Measurements from ENCODE around the gene CENPP.
"Not testable (repeated sequence)": the region's sequence is repeated elsewhere in the genome, so short reads cannot be mapped to it uniquely, and the experiment has no call there.

CENPP gene

GRCh38 chr9:92380603-92381002 is 54.9 kb downstream of the CENPP start:
- DNase-seq (ENCODE audit: low read depth in 2 of 2), result no peak

DNA sequence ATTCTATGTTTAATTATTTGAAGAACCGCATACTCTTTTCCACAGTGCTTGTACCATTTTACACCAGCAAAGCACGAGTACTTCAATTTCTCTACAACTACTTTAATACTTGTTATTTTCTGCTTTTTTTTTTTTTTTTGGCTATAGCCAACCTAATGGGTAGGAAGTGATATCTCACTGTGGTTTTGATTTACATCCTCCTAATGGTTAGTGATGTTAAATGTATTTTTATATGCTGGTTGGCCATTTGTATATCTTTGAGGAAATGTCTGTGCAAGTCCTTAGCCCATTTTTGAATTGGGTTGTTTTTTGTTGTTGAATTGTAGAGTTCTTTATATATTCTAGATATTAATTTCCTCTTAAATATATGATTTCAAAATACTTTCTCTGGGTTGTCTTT is 56.0 kb downstream of the CENPP start:
- DNase-seq (ENCODE audit: low read depth in 2 of 2), result no peak

DNA sequence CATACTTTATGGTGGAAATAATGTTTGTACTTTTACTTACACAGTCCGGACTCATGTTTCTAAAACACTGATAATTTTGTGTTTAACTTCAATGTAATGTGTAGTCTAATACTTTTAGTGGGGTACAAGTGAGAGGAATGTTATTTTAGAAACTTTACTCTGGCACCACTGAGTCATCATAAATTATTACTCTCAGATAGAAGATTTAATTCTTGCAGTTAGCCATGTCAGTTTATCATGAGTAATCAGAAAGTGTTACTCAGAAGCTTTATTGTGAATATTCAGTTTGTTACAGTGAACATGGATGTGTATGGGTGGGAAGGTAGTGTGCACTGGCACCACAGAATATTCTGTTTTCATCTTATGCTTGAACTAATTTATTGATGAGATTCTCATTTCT is 58.6 kb downstream of the CENPP start:
- DNase-seq (ENCODE audit: low read depth in 2 of 2), result no peak

DNA sequence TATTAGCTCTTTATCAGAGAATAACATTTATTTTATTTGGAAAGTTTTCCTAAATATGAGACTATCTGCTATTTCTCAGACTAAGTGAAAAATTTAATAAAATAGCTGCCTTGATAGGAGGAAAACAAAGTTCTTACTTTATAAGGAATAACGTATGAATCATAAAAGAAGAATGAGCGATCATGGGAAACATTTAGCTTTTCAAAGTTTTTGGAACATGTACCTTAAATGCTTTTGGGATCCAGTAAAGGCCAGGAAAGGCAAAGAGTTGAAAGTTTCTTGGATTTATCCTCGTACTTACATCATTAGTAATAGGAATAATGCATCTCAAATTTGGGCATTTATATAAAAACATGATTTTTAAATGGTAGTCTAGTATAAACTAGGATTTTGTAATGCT is 59.2 kb downstream of the CENPP start:
- no peak for DNase-seq (ENCODE audit: low read depth in 2 of 2)

DNA sequence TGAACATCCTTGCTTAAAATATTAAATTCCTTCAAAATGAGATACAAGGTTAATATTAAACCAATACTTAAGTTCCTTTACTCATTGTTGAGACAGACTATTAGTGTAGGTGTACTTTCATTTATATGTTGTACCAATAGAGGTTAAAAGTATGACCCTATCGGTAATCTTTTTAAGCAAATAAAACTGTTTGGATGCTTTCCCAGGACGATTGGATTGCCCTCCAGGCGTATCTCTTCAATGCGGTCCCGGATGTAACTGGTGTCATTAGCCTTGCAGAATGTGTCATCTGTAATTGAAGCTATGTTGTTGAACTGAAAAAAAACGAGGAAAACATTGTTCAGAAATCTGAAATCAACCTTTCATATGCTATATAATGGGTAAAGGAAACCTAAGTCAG is 59.7 kb downstream of the CENPP start:
- DNase-seq (ENCODE audit: low read depth in 2 of 2), result no peak

- DNase-seq (ENCODE audit: low read depth in 2 of 2), result no peak
Observed at GRCh38 chr9:92385953-92386352, 60.2 kb downstream of the CENPP start.

- no peak for DNase-seq (ENCODE audit: low read depth in 2 of 2)
Observed at GRCh38 chr9:92392690-92393089, 66.9 kb downstream of the CENPP start.

DNA sequence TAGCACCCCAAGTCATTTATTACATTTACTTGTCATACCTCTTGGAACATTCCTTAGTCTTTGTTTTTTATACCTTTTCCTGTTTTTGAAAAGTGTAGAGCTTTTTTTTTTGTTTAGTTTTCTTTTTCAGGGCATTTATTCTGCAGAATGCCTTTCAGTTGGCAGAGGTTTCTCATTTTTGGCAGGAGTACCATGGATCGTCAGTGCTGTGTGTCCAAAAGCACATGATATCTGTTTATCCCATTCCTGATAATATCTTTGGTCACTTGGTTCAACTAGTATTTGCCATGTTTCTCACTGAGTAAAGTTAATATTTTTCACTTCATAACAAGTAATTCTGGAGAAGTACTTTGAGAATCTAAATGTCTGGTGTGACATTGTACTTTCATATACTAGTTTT is 67.9 kb downstream of the CENPP start:
- no peak for DNase-seq (ENCODE audit: low read depth in 2 of 2)

GRCh38 chr9:92395617-92396016 is 69.9 kb downstream of the CENPP start:
- DNase-seq (ENCODE audit: low read depth in 2 of 2), result no peak

DNA sequence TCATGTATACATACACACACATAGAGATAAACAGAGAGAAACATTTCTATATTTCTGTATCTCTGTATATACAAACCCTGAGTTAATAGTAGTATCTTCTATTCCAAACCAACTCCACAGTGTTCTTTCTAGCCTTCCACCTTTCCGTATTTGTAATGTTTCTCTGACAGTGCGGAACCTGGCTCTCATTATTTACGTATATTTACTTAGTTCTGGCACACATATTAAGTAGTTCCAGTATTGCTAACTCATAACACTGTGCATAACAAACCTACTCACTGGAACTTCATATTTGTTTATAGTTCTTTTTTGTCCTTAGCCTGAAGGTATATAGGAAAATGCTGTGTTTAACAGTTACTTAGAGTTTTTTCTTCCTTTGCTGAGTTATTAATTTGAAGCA is 72.1 kb downstream of the CENPP start:
- no peak for DNase-seq (ENCODE audit: low read depth in 2 of 2)

DNA sequence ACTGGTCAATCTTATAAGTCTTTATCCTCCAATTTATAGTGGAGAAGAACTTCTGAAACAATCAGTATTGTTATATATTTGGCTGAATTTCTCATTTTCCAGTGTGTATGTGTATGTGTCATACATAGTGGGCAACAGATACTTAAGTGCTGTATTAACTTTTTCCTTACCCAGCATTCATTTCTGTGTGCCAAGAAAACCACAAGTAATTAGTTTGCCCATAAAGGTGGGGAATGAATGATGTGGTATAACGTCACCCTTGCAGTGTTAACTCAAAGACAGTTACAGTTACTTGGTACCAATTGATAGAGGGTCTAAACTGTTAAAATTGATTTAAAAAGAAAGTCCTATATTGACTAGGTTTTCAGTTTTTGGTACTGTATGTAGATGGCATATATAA is 76.6 kb downstream of the CENPP start:
- no peak for DNase-seq (ENCODE audit: low read depth in 2 of 2)

- no peak for DNase-seq (ENCODE audit: low read depth in 2 of 2)
Observed at GRCh38 chr9:92402826-92403745, 77.3 kb downstream of the CENPP start.

- no peak for DNase-seq (ENCODE audit: low read depth in 2 of 2)
Observed at GRCh38 chr9:92404042-92404836, 78.5 kb downstream of the CENPP start, which contains the start of gene OGN. Gene OGN, minus strand, starts transcription at chr9:92404578. Its CDS starts 1,171 bp downstream, at chr9:92403407.

GRCh38 chr9:92405818-92406217 is 80.1 kb downstream of the CENPP start:
- no peak for DNase-seq (ENCODE audit: low read depth in 2 of 2)

DNA sequence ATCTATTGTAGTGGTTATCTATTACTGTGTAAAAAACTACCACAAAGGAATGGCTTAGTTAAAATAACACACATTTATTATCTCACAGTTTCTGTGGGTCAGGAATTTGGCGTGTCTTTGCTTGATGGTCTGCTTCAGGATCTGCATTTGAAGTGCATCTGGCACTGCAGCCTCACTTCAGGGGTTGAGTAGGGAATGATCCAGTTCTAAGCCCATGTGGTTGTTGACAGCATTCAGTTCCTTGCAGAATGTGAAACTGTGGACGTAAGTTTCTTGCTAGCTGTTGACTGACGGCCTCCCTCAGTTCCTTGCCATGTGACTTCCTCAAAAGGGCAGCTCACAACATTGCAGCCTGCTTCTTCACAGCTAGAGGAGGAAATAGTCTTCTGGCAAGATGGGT is 80.7 kb downstream of the CENPP start:
- DNase-seq (ENCODE audit: low read depth in 2 of 2), result no peak

DNA sequence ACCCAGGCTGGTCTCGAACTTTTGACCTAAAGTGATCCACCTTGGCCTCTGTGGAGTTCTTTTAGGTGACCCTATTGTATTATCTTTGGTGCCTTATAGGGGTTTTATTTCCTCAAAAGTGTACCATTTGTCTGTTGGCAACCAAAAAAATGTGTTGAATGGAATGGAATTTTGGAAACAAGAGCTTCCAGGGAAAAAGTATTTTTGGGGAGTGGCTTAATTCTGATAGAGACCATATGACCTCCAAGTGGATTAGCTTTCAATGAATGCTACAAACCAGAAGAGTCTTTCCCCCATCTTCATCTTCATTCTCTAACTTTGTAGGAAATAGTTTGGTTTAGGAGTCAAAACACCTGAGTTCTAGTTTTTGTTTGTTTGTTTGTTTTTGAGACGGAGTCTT is 82.1 kb downstream of the CENPP start:
- no peak for DNase-seq (ENCODE audit: low read depth in 2 of 2)

- no peak for DNase-seq (ENCODE audit: low read depth in 2 of 2)
Observed at GRCh38 chr9:92408747-92409478, 83.2 kb downstream of the CENPP start.

- DNase-seq (ENCODE audit: low read depth in 2 of 2), result not testable (repeated sequence)
Observed at GRCh38 chr9:92411157-92411556, 85.4 kb downstream of the CENPP start.

DNA sequence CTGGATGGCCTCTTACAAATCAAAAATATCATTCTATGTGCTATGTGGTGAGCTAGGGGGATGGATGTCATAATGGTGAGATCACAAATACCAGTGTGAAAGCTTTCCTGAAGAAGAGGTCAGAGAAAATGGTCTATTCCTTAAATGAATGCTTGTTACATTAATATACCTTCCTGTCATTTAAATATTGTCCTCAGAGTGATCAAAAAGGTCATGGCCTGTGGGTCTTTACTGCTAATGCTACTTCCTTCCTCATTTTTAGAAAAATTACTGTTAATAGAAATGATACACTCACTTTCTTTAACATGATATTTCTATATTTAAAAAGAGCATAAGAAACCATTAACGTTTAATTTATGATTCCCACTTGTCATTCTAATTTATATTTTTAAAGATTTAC is 88.8 kb downstream of the CENPP start:
- DNase-seq (ENCODE audit: low read depth in 2 of 2), result no peak

DNA sequence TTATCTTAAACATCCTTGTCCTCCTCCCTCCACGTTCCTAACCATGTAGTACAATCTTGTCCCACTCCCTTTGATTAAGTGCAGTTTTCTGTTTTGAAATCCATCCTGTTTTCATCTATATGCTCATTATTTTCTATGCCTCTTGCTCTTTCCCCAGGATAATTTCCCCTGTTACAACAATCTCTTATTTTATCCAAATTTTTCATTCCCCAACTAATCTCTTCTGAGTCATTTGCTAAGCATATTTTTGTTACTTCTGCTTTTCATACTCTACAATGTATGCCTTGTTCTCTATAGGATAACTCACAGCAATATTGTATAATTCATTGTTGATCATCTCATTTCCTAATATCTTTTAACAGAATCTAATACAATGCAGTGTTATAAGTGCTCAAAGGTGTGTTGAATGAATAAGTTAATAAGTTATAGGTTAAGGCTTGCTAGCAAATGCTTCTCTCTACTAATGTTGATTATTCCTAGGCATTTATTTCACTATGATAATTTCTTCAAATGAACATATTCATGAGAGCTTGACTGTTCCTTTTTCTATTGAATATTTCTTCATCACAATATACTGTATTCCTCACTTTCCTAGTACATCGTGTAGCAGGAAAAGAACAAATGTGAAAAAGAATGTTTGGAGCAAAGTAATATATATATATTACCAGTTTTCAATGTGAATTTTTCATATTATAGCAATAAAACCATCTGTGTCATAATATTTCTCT is 97.0 kb downstream of the CENPP start:
- DNase-seq (ENCODE audit: low read depth in 2 of 2), result no peak

DNA sequence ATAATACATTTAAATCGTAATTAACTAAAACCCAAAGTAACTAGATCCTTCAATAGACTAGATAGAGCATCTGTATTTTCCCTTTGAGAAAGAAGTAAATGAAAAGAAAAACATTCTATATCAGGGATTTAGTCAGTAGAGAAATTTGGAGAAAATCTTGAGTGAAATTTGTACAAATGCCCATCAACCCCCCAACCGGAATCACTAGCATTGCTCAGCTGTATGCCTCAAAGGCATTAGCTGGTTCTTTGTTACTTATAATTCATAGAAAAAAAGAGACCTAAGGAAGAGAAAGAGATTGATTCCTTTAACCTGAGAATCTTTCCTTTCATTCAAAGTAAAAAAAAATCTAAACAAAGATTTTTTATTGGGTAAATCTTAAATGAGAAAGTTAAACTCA is 97.9 kb downstream of the CENPP start:
- DNase-seq (ENCODE audit: low read depth in 2 of 2), result no peak

DNA sequence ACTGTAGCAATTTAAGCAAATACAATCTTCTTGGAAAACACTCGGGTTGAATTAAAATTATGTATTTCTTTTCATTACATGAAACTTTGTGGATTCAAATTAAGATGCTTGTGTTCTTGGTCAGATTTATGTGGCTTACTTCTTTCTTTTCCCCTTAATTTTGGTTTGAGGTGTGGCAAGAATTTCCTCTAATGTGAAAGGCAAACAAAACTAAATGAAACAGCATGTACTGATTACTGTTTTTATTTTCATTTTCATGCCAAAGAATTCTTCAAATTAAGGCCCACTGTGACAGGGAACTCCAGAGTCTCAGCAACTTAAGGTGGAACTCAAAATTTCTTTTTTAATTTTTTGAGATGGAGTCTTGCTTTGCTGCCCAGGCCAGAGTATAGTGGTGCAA is 98.6 kb downstream of the CENPP start, which contains the start of gene OMD:
OMD (minus strand) TSS at position 132 of the 400 bp plus-strand sequence. CDS start 6,913 bp downstream, outside the sequence.
- DNase-seq (ENCODE audit: low read depth in 2 of 2), result no peak

Measured in stimulated activated CD8-positive, alpha-beta memory T cell treated with anti-CD3 and anti-CD28 coated beads, Interleukin-15, amount 100 ng/mL, for 48 hours (primary cell).